GM19099 (cell line): ENCODE measurements around the gene CREB5.

Source experiments
- POLR2A ChIP-seq: IDR thresholded peaks from 3 replicates; pipeline ENCODE4 v1.6.1; 2011; ENCODE audit warnings: low read depth; ENCODE audit not compliant: insufficient read length; ENCODE audit errors: extremely low read depth

CREB5 gene

DNA sequence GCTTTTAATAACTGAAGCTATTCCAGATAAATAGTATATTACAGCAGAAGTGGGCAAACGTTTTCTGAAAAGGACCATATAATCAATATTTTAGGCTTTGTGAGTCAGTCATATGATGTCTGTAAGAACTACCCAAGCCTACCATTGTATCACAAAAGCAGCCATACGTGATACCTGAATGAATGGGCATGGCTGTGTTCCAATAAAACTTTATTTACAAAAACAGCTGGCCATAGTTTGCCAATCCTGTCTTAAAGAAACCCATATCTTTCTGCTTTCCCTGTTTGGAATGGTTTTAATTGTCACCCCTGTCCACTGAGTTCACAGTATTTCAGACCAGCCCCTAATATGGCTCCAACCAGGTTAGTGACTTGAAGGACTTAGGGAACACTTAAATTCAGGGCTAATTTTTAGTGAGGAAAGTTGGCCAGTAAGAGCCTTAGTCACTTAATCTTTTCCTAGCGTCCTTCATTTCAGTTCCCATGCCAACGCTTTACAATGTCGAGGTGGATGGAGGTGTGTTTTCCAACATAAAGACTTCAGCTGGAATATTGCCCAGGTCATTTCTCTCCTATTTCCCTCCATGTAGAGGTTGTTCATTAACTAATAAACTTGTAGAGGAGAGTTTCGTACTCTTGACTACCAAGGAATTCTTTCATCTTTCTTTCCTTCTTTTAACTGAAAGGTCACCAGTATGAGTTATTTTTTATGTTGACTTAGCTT lies 361.3 kb downstream of the CREB5 start:
- TF ChIP-seq POLR2A = no peak

- TF ChIP-seq POLR2A = no peak
Observed at GRCh38 chr7:28774261-28774988, 362.1 kb downstream of the CREB5 start.

DNA sequence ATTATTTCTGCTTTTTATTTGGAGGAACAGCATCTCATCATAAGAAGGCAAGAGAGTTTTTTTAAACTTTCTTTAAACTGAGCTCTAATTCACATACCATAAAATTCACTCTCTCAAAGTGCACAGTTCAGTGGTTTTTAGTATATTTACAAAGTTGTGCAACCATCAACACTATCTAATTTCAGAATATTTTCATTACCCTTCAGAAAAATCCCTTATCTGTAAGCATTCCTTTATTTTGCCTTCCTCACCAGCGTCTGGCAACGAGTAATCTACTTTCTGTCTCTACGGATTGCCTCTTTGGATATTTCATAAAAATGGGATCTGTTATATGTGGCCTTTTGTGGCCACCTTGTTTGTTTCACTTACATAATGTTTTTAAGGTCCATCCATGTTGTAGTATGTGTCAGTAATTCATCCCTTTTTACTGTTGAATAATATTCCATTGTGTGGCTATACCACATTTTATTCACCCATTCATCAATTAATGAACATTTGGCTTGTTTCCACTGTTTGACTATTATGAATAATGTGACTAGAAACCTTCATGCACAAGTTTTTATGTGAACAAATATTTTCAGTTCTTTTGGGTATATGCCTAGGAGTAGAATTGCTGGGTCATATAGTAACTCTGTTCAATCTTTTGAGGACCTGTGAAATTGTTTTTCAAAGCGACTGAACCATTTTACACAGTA lies 364.3 kb downstream of the CREB5 start:
- TF ChIP-seq POLR2A = no peak

GRCh38 chr7:28778786-28779185 lies 366.5 kb downstream of the CREB5 start:
- no peak for TF ChIP-seq POLR2A

- TF ChIP-seq POLR2A = no peak
Observed at GRCh38 chr7:28779954-28780353, 367.6 kb downstream of the CREB5 start.

DNA sequence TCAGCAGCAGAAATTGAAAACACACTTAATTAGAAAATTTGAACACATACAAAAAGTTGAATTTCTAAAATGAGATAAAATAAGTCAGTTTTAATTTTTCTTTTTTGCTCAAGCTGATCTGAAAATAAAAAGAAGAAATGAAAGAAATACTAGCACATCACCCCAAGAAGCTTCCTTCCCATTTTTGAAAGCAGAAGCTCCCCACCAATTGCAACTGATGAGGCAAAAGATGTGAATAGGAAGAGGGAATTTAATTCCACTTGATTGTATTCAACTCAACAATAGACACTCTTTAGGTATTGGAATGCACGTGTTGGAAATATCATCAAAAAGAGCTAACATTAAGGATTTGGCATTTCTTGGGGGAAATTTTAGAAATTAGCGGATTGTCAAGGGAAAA lies 370.0 kb downstream of the CREB5 start:
- TF ChIP-seq POLR2A = no peak

DNA sequence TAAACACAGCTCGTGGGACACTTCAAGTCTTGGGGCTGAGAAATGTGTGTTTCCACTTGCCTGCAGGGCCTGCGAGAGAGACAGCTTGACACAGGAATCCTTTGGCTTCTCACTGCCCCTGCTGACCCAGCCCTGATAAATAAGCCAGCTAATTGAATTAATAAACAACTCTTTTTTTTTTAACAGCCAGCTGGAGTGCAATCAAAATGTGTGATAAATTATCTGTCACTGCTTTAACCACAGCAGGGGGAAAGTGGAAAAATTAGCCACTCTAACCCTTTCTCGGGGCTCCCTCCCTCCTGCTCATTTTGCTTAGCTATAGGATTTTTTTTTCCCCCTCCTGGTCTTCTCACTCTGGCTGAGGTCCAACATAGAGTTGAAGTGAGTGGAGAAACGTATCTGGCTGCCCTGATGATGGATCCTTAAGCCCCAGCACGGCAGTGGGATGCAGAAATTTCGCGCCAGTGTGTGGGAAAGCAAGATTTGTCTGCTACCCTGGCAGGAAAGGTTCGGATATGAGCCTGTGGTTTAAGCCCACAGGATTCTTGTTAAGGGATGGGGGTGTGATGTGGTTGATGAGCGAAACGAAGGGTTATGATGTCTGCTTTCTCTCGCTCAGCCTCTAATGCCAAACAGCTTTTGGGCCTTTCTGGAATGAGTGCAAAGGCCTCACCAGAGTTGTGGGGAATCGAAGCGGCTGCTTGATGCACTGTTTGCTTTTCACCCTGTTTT lies 372.0 kb downstream of the CREB5 start:
- no peak for TF ChIP-seq POLR2A

DNA sequence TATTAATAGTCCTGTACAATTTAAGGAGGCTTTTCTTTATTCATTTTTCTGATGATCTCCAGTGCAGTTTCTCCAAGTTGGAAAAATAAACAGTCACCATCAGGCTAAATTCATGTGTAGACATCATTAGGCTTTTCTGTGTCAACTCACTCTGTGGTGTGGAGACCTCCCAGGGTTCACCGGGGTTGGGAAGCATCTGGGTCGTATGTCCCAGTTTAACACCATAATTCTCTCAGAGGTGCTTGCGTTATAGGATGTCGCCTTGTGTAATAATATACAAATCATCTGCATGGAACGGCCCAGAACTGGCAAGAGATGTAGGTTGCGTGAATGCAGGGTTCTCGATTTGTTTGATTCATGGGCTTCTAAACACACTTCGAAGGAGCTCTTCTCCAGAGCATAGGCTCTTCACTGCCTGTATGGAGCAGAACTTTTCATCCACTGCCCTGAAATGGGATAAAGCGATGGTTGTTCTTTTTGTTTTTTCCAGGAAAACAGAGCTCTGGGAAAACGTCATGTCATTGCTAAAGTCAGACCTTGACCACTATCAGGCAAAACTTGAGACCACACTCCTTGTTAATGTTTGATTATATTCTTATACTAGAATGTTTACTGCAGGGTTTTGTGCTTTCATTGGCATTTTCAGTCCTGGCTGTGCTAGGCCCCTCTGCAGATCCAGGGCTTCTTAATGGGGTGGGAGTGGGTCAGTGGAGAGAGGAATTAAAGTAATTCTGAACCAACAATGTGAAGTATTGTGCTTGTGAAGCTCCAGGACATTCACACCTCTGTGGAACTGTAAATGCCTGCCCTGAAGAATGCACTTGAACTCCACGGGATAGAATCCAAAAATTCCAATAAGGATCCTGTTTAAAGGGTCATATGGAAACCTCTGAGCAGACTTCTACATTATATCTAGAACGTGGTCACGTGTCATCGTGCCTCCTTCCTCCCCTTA lies 373.0 kb downstream of the CREB5 start:
- TF ChIP-seq POLR2A = no peak

GRCh38 chr7:28787106-28787505 lies 374.8 kb downstream of the CREB5 start:
- TF ChIP-seq POLR2A = no peak

DNA sequence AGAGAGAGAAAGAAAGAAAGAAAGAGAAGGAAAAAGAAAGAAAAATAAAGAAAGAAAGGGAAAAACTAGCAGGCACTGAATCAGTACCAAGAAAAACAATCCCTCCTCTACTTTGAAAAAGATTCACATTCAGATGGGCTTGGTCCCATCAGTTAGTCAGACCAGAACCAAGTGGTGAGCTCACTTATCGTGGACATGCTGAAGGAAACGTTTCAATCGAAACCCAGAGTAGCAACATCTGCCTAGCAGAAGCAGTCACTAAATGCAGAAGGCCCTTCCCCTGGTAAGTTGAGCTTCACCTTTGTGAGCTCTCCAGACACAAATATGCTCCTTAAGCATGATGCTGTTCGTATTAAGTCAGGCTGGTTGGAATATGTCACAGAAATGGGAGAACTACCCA lies 378.1 kb downstream of the CREB5 start:
- no peak for TF ChIP-seq POLR2A

GRCh38 chr7:28792858-28793257 lies 380.5 kb downstream of the CREB5 start:
- no peak for TF ChIP-seq POLR2A

GRCh38 chr7:28793381-28794085 lies 381.2 kb downstream of the CREB5 start:
- no peak for TF ChIP-seq POLR2A

GRCh38 chr7:28798274-28798673 lies 386.0 kb downstream of the CREB5 start:
- no peak for TF ChIP-seq POLR2A

- TF ChIP-seq POLR2A = no peak
Observed at GRCh38 chr7:28799619-28800018, 387.3 kb downstream of the CREB5 start.

GRCh38 chr7:28800150-28800549 lies 387.8 kb downstream of the CREB5 start:
- TF ChIP-seq POLR2A = no peak
